NK-92 treated with Interleukin-12 subunit alpha and Interleukin-12 subunit beta, amount 100 ng/mL, for 24 hours (cell line): ENCODE measurements around the gene ENO4.

Experiments used
- DNase-seq: peaks from one replicate; lab custom pipeline; 2025; lab: John Stamatoyannopoulos, UW

ENO4 gene, protein sequence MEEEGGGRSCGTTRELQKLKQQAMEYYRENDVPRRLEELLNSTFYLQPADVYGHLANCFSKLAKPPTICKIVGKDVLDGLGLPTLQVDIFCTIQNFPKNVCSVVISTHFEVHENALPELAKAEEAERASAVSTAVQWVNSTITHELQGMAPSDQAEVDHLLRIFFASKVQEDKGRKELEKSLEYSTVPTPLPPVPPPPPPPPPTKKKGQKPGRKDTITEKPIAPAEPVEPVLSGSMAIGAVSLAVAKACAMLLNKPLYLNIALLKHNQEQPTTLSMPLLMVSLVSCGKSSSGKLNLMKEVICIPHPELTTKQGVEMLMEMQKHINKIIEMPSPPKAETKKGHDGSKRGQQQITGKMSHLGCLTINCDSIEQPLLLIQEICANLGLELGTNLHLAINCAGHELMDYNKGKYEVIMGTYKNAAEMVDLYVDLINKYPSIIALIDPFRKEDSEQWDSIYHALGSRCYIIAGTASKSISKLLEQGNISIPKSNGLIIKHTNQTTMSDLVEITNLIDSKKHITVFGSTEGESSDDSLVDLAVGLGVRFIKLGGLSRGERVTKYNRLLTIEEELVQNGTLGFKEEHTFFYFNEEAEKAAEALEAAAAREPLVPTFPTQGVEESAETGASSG

DNA sequence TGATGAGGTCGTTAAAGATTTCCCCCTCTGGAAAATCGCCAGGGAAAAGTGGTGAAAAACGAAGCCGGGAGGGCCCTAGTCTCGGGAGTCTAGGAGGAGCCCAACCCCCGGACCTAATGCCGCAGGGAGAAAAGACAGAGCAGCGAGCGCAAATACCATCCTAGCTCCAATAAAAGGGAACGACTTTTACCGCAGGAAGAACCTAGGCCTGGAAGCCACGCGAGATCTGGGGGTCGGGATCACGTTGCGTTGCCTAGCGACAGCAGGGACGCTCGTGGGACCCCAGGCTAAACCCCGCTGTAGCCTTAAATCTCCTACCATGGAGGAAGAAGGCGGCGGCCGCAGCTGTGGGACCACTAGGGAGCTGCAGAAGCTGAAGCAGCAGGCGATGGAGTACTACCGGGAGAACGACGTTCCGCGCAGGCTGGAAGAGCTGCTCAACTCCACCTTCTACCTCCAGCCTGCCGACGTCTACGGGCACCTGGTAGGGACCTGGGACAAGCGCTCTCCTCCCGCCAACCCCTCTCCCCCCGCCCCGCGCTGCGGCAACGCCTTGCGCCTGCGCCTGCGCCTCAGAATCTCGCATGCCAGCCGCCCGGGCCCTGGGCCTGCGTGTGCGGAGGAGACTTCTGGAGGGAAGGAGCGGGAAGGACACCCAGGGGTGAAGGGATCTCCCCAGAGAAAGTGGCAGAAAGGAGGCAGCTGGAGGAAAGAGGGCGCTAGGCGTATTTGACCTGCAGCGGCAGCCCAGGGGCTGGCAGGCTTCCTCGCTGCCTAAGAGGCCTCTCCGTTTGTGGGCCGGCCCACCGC, at the start of gene ENO4:
ENO4 (plus strand) TSS at position 252 of the 810 bp plus-strand sequence; CDS start at position 320, 68 bp downstream.
- DNase-seq, result no peak

DNA sequence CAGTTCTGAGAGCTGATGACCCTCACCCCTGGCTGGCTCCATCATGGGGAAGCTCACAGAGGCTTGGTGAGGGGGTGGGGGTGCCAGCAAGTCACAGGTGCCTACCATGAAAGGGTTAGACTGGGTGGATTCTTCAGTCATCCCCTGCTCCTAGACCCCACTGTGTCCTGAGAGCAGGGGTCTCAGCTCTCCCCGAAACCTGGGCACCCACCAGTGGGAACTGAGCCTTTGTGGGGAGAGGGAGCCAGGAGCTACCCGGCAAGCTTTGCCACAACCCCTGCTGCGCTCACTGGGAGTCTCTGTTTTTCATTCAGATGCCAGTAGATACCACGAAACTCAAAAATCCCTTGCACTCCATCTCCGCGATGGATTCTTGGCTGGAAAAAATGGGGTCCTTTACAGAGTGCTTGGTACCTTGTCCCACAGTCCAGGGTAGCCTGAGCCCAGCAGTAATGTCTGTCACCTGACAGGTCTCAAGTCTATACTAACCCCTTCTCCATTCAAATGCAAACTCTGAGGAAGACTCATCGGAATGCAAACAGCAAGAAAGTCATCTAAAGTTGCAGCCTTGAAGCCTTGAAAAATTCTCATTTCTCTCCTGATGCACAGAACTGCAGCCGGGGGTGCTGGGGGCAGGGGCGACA, 48.9 kb upstream of the ENO4 start:
- DNase-seq, result no peak

DNA sequence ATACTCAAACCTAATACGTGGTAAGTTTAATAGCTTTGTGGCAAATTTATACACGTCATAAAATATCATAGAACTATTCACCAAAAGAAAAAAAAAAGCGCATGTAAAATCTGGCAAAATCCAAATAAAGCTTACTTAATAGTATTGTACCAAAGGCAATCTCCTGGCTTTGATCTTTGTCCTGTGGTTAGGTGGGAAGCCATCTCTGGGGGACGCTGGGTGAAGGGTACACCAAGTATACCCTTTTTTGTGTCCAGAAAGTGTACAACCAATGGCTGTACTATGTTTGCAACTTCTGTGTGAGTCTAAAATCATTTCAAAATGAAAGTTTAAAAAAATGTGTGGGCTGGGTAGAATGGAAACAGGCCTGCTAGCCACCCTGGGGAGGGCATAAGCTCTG, 47.6 kb upstream of the ENO4 start:
- no peak for DNase-seq

DNA sequence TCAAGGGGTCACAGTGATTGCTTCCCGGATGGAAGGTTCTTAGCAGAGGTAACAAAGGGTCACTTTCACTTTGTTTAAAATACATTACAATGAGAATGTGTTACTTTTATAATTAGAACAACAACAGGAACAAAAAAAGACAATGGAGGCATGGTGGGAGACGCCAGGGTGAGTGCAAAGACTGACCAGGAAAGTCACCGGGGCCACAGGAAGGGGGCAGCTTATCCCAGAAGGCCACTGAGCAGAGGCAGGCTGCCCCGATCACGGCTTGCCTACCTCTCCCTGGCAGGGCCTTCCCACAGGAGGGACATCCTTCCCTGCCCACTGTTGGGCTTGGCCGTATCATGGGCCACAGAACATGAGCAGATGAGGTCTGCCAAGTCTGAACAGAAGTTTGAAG, 46.8 kb upstream of the ENO4 start:
- DNase-seq, result no peak

DNA sequence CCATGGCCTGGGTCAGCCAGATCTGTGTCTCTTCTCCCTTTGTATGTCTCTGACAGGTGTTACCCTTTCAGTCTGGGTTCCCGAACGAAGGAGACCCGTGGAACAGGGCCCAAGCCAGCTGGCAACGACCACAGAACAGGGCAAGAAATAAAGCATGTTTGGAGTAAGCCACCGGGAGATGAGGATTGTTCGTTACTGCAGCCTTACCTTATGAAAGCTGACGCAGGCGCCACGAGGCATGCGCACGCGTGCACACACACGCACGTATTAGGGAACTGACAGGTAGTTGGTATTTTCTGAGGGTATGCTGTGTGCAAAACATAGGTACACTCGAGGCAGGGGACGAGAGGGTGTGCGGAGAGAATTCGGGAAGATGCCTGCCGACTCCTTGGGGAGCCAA, 46.4 kb upstream of the ENO4 start:
- no peak for DNase-seq

DNA sequence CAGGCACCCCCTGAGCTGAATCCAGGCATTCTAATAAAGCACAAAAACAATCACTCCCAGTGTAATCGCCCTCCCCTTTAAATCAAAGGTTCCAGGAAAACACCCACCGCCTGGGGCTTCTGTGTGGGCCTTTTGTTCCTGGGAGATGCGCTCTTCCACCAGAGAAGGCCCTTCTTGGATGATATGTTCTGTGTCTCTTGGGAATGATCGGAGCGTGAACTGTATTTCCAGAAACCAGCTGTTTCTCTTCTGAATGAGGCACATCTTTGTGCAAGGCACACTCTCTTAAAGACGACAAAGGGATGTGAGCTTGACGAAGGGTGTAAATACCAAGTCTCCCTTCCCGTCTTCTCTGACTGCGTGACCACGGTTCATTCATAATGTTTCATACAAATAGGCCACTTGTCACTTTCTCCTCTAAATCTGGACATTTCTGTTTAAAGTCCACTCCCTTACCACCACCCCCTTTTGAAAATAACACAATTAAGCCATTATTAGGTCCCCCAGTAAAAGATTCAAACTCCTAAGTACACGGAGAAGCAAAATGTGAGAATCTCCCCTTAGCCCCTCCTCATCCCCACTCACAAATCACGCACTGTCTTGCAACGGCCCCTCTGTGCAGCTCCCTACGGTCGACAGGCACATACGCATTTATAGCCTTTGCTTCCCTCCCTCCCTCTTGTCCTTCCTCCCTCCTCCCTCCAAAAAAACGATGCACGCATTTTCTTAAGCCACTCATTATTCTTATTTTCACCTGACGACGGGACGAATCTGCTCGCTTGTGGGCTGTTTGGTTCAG, 45.6 kb upstream of the ENO4 start:
- DNase-seq, result no peak

DNA sequence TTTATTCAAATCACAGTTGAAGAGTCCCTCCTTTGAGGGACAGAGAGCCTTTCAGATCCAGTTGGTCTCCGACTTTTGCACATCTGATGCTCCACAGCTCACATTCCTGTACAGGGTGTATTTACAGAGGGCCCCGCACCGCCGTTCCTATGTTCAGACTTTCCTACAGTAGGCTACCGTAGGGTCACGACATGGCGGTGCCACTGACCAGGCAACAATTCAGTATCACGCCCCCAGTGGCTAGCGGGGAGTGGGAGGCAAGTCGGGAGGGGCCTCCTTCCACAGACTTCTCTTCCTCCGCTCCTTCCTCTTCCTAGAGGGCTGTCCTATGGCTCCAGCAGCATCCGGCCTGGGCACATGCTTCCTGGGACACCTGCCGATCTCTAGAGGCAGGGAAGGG, 40.6 kb upstream of the ENO4 start:
- DNase-seq, result no peak

DNA sequence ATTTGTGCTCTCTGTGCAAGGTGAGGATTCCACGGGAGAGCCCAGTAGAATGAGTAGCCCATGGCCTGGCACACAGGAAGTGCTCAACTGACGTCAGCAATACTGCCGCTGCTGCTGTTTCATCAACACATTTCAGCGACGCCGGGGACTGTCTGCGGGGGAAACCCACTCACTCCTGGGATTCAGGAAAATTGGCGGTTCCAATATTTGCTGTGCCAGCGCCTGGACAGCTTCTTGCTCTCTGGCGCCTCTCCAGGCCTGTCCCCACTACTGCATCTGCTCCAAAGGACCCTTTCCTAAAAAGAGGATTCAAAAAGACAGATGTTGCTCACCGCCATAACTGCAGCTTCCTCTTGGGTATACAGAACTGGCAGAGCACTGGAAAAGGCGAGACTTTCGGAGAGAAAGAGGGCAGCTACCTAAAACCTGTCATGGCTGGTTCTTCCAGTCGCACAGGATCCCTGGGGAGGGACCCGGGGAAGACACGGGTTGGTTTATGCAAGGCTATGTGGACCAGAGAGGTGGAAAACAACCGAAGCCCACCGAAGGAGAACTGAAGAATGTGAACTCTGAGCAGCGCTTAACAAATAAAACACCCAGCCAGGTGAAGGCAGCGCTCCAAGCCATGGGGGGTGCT, 39.7 kb upstream of the ENO4 start:
- DNase-seq, result no peak

DNA sequence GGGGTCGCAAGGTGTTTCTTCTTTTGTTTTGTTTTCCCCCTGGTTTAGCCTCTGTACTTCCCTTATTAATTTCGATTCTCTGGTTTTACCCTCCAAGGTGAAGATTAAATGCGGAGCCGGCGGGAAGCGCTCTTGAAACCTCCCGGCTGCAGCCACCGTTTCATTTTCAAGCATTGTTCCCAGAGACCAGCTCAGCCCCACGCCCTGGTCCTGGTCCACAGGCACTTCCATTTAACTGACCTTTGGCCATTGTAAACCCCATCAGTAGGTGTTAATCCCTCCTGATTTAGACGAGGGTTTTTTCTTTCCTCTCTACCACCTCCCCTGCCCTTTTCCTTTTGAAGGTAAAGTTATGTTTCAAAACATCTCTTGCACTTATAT, 39.2 kb upstream of the ENO4 start:
- DNase-seq, result no peak

DNA sequence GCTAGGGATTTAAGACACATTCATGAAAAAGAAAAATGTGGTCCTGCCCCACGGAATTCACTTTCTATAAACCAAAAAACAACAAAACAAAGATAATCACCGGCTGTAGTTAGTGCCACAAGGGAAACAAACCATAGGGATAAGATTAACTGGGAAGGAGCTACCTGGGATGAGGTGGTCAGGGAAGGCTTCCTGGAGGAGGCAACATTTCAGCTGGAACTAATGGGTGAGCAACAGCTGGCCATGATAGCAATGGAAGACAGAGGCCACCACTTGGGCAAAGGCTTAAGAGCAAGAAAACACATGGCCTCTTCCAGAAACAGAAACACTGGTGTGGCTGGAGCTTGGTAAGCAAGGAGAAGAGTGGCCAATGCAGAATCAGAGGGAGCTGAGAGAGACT, 38.4 kb upstream of the ENO4 start:
- no peak for DNase-seq

DNA sequence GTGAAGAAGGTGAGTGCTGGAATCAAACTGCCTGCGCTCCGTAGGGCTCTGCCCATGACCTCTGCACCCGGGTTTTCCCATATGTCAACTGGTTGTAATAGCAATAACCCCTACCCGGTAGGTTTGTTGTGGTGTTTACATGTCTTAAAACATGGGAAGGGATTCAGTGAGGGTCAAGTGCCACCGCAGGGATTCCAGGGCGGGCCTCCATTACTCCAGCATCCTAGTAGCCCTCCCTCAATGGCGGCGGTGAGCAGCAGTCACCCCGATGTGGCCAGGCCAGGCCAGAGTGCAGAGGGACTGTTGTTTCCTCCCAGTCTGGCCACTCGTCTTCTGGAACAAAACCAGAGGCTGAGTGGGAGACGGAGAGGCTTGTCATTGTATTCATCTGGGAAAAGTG, 37.6 kb upstream of the ENO4 start:
- DNase-seq, result no peak

DNA sequence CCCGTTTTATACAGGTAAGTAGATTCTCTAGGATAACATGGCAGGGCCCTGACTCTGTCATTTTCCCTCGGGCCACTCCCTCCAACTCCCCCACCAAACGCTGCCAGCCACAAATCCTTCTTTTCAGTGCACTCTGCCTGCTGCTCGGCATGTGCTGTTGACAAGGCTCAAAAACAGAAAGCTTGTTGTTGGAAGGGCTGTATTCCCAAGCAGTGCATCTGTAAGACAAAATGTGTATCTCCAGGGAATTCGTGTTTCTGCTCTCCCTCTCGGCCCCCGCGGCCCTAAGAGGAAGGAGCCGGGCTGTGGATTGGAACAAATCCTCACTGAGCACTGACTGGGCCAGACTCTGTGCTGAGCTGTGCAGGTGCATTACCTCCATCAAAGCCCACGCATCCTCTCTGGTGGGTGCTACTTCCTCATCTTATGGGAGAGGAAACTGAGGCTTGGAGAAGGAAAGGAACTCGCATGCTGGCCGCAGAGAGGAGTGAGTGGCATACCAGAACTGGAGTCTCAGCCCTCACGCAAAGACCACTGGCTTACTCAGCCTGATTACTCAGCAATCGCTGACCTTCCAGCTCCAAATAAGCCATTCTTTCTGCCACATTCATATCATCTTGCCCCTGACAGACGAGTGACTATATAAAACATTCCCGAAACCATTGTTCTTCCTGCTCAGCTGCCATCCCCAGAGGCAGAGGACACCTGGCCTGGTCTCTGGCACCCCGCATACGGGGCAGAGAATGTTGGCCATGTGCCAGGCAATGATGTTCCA, 33.5 kb upstream of the ENO4 start:
- no peak for DNase-seq

DNA sequence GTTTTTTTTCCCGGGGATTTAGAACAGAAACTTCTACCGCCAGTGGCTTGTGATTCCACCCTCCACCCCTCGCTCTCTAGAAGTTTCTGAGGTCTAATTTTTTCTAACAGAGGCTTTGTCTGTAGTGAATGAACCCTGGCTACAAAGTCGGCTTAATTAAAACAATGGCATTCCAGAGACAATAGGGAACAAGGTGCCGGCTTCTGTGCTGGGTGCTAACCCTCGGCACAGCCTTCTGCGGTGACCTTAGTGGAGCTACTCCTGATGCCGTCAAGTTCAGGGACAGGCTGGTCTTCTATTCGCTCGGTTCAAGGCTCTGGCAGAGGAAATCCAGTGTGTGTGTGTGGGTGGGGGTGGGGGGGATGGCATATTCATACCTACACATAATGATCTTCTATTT, 32.1 kb upstream of the ENO4 start:
- DNase-seq, result no peak

DNA sequence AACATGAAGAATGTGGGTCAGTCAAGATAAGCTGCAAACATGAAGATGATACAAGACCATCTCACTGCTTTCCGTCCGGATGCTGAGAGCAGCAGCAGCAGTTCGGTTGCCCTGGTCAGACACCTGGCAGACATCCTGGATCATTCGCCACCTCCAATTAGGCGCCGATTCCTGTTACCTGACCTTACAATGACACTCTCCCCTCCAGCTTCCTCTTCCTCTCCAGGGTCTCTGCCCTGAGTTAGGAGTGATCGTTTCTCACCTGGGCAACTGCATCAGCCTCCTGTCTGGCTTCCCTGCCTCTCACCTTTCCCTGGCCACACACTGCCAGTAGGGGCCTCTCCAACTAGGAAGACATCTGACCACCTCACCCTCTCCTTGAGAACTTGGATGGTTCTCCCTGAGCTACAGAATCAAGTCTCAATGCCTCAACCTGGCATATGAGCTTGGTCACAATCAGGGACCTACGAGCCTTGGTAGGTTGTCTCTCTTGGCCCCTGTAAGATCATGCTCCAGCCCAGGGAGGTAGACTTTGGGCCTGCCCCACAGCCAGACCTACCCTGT, 31.4 kb upstream of the ENO4 start:
- DNase-seq, result no peak

DNA sequence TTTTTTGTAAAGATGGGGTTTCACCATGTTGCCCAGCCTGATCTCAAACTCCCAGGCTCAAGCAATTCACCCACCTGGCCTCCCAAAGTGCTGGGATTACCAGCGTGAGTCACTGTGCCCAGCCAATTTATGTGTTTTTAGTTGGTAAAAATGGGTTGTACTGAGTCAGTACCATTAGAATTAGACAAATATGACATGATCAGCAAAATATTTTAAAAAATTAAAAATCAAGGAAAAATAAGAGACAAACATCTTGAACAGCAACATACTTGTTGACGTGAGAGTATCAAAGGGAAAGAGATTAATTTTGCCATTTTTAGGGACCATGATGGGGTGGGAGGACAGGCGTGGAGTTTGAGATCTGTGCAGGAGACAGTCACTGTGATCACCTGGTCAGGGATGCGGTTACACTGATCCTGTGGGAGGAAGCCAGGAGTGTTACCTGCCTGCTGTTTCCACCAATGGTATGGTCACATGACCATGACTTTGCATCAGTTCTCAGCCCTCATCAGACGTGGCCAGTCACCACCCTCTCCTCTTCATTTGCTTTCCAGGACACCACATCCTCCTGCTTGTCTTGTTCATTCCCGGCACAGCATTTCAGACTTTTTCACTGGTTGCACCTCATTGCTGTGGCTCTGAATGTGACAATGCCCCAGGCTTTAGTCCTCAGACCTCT, 29.2 kb upstream of the ENO4 start:
- DNase-seq, result no peak

DNA sequence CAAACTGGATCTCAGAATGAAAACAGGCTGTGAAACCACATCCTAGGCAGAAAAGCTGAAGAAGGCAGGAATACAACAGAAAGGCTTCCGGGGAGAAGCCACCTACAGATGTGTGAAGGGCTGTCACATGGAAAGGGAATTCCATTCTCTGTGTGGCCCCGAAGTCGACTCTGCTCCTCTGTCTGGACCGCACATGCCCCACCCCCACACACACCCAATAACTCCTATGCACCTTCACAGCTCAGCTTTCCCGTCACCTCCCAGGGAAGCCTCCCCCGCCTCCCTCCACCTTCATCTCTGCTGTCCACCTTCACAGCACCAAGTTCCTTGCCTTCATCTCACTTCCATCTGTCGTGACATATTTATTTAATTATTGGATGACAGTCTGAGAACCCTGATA, 23.4 kb upstream of the ENO4 start:
- no peak for DNase-seq

DNA sequence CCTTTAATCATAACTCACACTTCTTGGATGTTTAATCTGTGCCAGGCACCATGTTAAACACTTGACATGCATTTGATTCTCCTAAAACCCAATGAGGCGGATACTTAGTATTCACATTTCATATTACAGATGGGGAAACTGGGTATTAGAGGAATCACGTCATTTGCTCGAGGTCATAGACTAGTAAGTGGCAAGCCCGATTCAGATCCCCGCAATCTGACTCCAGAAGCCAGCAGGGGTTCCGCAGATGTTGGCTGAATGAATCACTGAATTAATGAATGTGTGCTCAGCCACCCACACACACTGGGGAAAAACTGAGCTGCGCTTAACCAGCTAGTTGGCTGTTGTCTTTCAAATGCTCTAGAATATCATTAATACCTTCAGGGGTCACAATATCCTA, 22.5 kb upstream of the ENO4 start:
- no peak for DNase-seq

DNA sequence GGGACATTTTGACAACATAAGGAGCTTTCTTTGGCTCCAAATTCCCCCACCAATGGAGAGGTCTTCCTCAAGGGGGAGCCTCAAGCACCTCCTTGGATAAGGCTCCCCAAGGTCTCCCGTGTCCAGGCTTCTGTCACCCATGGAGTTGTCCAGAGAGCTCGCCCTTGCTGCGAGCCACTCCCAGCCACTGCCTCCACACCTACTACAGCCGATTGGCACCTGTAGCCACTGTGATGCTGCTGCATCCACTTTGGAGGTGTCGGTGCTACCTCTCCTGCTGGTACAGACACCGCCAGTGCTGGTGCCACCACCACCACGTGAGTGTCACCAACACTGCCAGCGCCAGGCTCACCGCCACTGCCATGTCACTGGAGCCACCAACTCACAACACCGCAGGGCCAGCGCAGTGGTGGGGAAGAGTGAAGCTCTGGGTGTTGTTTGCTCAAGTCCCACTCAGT, 22.1 kb upstream of the ENO4 start:
- DNase-seq, result no peak

DNA sequence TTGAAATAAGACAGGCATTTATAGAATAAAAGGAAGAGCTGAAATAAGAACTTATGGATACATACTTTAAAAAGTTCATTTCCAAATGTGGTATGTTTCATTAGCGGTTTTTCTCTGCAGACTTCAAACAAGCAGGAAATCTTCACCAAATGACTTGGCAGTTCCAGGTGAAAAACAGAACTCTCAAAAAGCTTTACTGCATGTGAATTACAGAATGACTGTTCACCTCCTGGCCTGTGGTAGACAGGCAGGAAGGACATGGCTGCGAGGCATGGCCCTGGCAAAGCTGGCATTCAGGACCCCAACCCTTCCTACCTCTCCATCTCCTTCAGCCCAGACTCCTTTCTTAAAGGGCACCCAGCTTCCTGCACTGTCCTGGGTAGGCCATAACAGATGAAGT, 21.2 kb upstream of the ENO4 start:
- DNase-seq, result no peak
